Measurements from ENCODE around the gene LRRFIP1. TPM values are rescaled to one million over a fixed set of nuclear protein-coding genes. Genes with fewer than 3 reads are reported as not detected.
A peak's percentile ranks its signal among the peaks of the same experiment; 100 is the strongest.
"Not testable (repeated sequence)": the region's sequence is repeated elsewhere in the genome, so short reads cannot be mapped to it uniquely, and the experiment has no call there.

LRRFIP1 gene
- total RNA-seq, 1 donor from 2014 or later, result 33.6 TPM

DNA sequence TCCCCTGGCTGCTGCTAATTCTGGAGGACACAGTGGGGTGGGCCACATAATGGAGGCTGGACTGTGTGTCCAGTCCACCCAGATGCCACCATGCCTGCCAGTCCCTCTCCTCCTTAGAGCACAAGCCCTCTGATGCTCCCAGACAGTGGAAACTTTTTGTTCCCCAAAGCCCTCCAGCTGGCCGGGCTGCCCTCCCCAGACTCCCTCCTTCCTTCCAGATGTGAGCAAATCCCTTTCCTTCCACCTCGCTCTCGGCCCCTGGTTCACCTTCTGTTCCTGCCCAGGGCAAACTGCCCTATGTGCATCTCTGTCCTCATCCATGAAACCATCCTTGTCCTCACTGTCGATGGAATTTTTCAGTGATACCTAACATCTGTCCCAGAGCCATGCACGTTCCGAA, 33.9 kb downstream of the LRRFIP1 start:
- no peak for ATAC-seq

DNA sequence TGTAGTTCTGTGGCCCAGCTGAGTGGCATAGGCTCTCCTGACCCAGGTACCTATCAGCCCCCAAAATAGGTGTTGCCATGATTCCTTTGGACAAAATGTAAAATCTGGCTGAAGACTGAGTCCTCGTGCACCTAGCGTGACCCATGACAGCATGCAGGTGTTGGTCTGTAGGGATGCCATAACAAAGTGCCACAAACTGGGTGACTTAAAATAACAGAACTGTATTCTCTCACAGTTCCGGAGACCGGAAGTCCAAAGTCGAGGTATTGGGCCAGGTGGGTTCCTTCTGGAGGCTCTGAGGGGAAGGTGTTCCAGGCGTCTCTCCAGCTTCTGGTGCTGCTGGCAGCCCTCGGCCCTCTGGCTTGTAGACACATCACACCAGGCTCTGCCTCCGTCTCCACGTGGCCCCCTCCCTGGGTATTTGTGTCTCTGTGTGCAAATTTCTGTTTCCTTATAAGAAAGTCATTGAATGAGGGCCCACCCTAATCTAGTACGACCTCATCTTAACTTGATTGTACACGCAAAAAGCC, 34.5 kb downstream of the LRRFIP1 start:
- ATAC-seq (no peak), DNase-seq (ENCODE audit: low spot score) (no peak)

More for the DNA sequence above, 33.9 kb downstream of the LRRFIP1 start:
- no peak for DNase-seq (ENCODE audit: low spot score)

DNA sequence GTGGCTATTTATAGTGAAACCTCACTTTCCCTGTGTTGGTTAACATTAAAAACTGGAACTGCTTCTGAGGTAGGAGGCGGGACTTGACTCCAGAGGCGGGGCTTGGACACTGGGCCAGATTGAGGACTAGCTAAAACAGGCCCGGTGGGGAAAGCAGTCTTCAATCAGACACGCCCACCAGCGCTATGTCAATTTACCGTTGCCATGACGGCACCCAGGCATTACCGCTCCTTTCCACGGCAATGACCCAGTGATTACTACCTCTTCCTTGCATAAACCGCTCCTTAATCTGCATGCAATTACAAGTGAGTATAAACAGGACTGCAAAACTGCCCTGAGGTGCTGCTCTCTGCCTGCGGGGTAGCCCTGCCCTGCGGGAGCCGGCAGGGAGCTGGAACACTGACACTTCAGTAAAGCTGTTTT, 35.3 kb downstream of the LRRFIP1 start:
- DNase-seq (ENCODE audit: low spot score) (peak; percentile 95), ATAC-seq (peak; percentile 97)

DNA sequence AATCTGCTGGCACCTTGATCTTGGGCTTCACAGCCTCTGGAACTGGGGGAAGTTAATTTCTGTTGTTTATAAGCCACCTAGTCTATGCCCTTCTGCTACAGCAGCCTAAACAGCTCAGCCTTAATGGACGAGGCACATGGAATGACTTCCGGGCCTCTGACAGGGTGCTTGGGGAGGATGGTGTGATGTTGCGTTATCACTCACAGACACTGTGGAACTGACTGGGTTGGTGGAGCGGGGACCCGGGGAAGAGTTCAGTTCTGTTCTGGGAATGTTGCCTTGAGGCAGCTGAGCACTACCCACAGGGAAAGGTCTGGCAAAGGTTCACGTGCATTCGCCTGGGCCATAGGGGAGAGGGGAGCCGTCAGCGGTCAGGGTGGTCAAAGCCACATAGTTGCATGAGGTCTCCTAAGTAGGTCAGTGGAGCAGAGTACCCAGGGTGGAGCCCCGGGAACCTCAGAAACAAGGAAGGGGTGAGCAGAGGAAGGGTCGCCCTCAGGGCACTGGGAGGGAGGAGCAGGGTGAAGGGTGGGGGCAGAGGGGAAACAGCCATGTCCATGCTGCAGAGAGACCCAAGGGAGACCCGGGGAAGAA, 36.2 kb downstream of the LRRFIP1 start:
- ATAC-seq (no peak), DNase-seq (ENCODE audit: low spot score) (no peak)

DNA sequence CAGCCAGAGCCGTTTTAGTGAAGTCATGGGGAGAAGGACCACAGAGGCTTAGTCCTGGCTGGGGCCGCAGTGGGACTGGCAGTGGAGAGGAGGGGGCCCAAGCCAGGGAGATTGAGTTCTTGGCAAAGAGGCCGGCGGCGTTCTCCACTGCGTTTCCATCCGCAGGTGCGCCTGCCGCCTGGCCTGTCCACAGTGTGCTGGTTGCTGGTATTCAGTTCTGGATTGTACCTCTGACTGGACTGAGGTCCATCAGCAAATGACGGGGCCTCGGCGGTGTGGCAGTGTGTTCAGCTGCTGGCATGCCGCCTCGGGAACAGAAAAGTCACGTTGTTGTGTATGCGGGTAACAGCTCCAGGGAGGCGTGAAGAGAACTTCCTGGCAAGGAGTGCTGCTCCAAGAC, 36.8 kb downstream of the LRRFIP1 start:
- no peak for ATAC-seq
- DNase-seq (ENCODE audit: low spot score), result no peak

DNA sequence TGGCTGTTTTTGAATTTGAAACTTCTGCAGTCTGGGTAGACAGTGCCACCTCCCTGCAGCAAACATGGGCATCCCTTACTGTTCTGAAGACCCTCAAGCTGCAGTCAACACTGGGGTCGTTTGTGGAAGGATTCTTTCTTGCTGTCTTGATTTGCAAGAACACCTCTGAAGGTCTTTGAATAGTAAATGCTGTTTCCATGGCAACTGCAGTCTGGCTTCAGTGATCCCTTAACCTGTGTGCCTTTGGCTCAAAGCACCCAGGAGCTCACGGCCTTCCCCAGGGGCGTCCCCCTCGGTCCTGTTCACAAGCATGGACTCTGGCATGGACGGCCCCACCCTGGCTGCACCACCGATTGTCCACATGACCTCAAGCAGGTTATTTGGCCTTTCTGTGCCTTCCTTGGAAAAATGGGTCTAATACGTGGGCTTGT, 38.3 kb downstream of the LRRFIP1 start:
- no peak for DNase-seq (ENCODE audit: low spot score)
- no peak for ATAC-seq

DNA sequence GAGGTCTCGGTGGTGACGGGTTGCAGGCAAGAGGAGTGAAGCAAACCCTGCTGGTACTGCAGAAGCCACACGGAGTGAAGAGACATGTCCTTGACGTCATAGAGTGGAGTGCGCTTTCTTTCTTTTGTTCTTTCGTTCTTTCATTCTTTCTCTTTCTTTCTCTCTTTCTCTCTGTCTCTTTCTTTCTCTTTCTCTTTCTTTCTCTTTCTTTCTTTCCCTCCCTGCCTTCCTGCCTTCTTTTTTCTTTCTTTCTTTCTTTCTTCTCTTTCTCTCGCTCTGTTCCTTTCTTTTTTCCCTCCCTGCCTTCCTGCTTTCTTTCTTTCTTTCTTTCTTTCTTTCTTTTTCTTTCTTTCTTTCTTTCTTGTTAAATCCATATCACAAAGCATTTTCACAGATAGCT, 39.2 kb downstream of the LRRFIP1 start:
- DNase-seq (ENCODE audit: low spot score) (no peak), ATAC-seq (no peak)

DNA sequence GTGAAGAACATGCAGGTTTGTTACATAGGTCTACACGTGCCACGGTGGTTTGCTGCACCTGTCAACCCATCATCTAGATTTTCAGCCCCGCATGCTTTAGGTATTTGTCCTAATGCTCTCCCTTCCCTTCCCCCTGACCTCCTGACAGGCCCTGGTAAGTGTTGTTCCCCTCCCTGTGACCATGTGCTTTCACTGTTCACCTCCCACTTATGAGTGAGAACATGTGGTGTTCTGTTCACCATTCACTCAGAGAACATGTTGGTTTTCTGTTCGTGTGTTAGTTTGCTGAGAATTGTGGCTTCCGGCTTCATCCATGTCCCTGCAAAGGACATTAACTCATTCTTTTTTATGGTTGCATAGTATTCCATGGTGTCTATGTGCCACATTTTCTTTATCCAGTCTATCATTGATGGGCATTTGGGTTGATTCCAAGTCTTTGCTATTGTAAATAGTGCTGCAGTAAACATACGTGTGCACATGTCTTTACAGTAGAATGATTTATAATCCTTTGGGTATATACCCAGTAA, 39.7 kb downstream of the LRRFIP1 start:
- DNase-seq (ENCODE audit: low spot score); ATAC-seq: not testable (repeated sequence)

DNA sequence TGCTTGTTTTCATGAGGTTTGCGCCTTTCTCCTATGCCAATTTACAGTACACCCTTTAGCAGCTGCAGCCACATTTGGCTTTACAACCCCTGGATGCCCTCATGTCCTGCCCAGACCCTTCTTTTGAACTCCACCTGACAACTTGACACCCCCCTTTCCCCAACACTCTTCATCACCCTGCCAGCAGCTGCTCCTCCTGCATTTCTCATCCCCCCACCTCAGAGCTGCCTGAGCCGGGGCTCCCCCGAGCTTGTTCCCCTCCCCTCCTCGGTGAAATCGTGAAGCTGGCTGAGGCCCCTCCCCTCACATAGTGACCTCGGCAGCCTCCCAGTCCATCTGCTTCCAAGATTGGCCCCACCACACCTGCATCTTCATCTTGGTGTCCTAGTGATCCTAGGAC, 40.5 kb downstream of the LRRFIP1 start:
- no peak for DNase-seq (ENCODE audit: low spot score)
- ATAC-seq, result no peak

DNA sequence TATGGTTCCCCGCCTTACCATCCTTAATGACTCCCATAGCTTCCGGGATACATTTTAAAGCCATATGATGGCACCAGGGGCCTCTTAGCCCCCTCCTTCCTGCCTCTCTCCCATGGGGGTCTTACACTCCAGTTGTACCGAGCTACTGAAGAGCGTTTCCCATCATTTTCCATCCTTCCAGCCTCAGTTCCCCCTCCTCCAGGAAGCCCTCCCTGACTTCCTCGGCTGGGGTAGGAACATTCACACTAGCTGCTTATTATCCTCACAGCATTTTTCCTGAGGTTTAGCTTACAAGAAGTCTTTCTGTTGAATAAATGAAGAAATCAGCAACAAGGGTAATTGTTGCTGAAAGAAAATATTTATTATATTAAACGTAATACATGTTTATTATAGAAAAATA, 41.1 kb downstream of the LRRFIP1 start:
- no peak for DNase-seq (ENCODE audit: low spot score)
- ATAC-seq, result no peak

DNA sequence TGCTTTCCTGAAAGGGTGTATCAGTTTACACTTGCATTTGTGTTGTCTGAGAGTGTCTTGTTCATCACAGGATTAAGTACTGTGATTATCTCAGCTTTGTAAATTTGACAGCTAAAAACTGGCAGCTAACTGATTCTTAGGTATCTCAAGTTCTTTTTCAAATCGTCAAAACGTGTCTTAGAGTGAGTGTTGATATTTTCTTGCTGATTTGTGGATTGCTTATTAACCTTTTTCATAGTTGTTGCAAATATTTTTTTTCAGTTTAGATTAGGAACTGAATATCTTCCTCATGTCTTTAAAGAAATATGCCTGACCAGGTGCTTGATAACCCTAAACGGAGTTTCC, 41.9 kb downstream of the LRRFIP1 start:
- DNase-seq (ENCODE audit: low spot score), result no peak
- no peak for ATAC-seq

DNA sequence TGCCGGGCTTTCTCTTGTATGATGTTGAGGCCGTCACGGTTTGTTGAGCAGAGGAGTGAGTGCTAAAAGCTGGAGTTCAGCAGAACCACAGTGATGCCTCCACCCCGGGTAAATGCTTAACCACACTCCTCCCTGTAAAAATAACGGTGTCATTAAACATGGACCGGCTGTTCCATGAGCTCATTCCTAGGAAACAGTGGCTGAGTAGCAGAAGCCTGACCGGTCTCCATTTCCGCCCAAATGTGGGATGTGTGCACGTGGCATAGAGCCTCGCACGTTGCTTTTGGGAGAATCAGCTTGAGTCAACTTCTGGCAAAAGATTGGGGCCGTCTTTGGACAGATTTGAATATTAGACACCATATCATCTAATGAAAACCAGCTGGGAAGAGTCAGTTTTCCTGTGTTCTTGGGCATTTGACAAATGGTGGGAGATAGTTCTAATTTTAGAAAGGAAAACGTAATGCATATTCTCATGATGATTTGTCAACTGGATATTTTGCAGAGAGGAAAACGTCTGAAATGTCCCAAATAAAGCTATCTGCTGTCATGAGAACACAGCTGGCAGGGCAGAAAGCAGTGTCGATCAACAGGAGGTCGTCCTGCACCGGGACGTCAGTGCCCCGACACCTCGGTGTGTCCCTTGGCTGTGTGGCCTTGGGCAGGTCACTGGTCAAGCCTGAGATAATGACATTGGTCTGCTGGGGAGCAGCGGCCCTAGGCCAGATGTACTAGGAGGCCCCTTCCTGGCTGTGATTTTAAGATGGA, 42.4 kb downstream of the LRRFIP1 start:
- ATAC-seq, result peak; percentile 94
- DNase-seq (ENCODE audit: low spot score), result peak; percentile 82

DNA sequence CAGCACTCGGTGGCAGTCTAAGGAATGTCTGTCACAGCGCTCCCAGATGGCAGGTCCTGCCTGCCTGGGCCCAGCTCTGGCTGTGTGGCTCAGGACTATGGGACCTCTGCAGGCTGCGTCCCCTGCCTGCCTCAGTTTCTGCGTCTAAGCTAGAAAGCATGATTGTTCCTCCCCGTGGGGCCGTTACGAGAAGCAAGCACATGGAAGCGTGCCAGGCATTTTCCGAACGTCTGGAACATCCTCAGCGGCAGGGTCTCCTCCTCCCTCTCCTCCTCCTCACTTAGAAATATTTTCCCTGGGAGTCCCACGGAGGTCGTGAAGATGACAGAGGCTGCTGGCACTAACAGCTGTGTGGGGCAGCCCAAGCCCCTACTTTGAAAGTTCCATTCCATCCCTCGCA, 43.3 kb downstream of the LRRFIP1 start:
- DNase-seq (ENCODE audit: low spot score), result no peak
- ATAC-seq, result no peak

DNA sequence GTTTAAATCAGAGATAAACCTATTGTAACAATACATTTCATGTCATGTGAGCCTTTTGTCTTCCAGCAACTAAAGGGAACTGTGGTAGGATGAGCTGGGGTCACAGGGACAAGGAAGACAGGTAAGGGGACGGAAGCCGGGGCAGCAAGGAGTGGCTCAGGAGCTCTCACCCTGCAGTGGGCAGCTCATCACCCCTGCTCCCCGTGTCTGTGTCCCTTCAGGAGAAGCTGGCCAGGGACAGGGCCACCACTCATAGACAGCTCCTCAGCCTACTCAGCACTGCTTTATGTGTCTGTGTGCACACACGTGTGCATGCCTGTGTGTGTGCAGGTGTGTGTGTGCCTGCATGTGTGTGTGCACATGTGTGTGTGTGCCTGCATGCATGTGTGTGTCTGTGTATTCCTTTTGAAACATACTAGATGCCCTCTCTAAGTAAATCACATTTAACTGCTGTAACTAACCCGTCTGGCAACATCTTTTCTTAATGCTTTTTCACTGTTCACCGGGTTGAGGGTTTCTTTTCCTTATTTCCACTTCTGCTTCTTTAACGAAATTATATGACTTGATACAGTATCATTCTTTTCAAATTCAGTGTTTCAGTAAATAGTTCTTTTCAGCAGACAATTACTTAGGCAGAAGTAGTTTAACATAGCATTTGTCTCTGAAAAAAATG, 44.2 kb downstream of the LRRFIP1 start:
- ATAC-seq (no peak), DNase-seq (ENCODE audit: low spot score) (no peak)

DNA sequence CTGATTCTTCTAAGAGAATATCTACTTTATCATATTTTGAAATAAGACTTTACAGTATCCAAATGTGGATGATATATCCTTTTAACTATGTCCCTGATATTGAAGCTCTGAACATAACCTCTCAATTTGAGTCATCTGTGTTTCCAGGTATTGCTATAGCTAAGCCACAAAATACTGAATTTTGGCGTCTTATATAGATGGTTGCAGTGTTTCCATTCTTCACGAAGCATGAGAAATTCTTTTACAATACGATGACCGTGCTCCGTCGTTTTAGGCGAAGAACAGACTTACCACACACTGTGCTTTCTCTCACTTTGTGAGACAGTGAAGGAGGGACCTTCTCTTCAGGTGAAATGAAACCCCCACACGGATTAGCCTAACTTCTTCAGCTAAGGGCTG, 45.3 kb downstream of the LRRFIP1 start:
- ATAC-seq (no peak), DNase-seq (ENCODE audit: low spot score) (no peak)

DNA sequence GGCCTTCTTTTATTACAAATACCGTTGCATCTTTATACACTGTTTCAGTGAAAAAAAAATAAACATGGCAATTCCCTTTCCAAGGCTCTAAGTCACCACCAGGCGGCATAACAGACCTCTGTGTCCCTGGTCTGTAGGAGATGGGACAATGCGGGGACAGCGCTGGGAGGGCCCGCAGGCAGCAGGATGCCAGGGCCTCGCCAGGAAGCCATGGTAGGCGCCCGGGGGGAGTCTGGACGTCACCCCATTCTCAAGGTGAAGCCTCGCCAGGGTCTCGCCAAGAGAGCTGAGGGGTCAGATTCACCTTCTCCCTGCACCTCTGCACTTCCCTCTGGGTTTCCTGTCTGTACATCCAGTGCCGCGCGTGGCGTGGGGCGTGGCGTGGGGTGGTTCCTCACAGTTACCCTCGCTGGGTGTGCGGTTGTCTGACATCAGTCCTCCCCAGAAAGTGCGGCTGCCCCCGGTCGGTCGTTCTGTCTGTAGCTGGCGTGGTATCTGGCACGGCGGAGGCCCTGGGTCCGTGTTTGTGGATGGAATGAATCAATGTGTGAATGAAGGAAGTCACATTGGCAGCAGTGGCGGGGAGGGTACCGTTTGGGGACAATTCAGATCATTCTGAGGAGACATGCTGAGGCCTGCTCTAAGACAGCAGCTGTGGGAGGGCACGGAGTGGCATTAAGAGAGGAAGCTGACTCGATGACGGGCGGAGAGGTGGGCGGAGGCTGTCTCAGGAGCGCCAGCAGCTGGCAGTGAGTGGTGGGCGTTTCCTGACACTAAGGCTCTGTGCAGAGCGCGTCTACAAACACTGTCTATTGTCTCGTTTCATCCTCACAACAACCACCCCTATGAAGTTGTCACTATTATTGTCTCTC, 46.0 kb downstream of the LRRFIP1 start:
- DNase-seq (ENCODE audit: low spot score) (no peak), ATAC-seq (peak; percentile 33)

DNA sequence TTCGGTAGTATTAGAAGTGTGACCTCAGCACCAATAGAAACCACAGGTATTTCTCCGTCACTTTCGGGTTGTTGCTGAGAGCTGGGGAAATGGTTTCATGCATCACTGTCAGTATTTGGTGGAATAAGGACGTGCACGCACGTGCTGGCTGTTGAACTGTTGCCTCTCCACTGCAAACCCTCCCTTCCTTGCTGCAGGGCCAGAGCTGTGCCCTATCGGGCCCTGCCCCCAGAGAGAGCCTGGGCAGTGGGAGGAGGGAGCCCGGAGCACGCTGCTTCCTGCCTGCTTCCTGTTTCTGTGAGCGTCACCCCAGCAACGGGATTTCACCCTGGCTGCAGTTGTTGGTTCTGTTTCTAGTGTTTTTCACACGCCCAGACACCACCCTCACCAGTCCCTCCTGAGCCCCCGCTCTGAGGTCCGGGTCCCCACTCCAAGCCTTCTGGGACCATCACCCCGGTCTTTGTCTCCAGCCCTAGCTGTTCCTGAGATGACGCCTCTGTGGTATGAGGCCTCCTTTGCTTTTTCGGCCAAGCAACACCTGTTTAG, 47.4 kb downstream of the LRRFIP1 start:
- DNase-seq (ENCODE audit: low spot score), result peak; percentile 87

DNA sequence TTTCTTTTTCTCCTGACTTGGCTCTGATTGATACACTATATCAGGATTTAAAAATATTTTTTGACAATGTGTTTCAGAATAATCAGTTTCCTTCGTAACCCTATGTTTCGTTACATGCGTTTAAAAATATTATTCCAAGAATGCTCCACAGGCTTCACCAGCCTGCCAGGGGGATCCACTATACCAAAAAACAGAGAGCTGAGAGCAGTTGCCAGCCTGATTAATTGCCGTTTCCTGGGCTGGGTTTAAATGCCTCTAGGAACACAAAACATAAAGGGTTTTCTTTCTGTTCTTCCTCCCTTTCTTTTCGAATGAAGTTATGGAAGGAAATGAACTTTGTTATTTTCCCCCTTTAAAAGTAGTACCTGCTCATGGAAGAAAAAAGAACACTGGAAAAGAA, 47.9 kb downstream of the LRRFIP1 start:
- ATAC-seq, result no peak
- DNase-seq (ENCODE audit: low spot score), result no peak

More for the DNA sequence above, 47.4 kb downstream of the LRRFIP1 start:
- ATAC-seq, result peak; percentile 91

DNA sequence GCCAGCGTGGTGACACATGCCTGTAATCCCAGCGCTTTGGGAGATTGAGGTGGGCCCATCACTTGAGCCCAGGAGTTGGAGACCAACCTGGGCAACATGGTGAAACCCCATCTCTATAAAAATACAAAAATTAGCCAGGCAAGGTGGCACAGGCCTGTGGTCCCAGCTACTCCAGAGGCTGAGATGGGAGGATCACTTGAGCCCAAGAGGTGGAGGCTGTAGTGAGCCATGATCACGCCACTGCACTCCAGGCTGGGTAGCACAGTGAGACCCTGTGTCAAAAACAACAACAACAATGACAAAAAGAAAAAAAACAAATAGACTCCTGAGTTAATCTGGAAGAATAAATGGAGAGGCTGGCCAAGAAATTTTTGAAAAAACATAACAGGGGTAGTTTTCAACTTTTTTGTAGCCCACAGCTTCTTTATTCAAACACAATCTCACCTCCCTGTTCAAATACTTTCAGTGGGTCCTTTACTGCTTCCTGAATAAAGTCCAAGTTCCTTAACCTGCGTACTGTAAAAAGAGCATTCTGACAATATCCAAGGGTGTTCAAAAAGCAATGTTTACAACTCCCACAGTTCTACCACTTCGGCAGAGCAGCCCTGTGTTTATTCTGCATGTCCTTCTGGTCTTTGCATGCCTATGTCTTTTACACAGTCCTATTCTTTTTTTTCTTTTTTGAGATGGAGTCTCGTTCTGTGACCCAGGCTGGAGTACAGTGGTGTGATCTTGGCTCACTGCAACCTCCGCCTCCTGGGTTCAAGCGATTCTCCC, 53.5 kb downstream of the LRRFIP1 start:
- ATAC-seq (no peak), DNase-seq (ENCODE audit: low spot score) (peak; percentile 3)

DNA sequence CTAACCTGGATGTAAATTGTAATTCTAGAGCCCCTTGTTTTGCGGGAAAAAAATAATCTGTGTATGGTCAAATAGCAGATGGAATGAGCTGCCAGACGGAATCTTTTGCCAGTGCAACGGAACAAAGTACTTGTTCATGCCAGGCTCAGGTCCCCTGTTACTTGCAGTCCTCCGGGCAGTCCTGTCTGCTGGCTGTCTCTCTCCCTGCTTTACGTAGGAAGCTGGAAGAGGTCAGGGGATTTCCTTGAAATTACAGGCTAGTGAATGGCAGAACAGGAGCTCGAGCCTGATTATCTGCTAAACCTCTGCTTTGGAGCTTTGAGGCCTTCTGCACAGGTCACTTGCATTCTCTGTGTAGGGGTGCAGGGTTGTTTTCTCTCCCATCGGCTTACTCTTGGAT, 54.8 kb downstream of the LRRFIP1 start:
- ATAC-seq (no peak), DNase-seq (ENCODE audit: low spot score) (no peak)

All from left lobe of liver (tissue), 2 donors.